Lower leg skin (tissue), 4 donors: ENCODE measurements around the gene ANKRD33B. TPM values are rescaled to one million over a fixed set of nuclear protein-coding genes. Genes with fewer than 3 reads are reported as not detected.

Experiments used
- DNase-seq, 2 donors: peaks; one replicate each; pipeline ENCODE4 v3.0.0-alpha.2; 2019; ENCODE audit warnings: low spot score in 2 of 2
- H3K4me3 ChIP-seq: fragments of 200-600 bp; sonication (generic); 2 replicates; pipeline ENCODE4 v1.5.1; 2017; ENCODE audit warnings: mild to moderate bottlenecking, low read depth; ENCODE audit not compliant: poor library complexity, severe bottlenecking
- CTCF ChIP-seq, 3 donors: fragments of 450-650 bp; IDR thresholded peaks; one replicate each; pipeline ENCODE4 v1.5.1; 2016; ENCODE audit warnings: antibody characterized with exemption in 3 of 3, mild to moderate bottlenecking in 3 of 3, moderate library complexity in 2 of 3
- POLR2A ChIP-seq, 2 donors: fragments of 450-650 bp; IDR thresholded peaks; one replicate each; pipeline ENCODE4 v1.6.1; 2016 to 2017; ENCODE audit warnings: antibody characterized with exemption in 2 of 2, mild to moderate bottlenecking in 1 of 2, moderate library complexity in 1 of 2
- WGBS, 2 donors: methylation state at CpG; one replicate each; pipeline ENCODE4 v1.1.5; 2018; 5-methylcytosine and 5-hydroxymethylcytosine counted together
- intact Hi-C: fragments of 100-400 bp; cut with DNase I; formaldehyde crosslinking; loops from one replicate; pipeline ENCODE4 v1.15.0; 2023; ENCODE audit warnings: low total_unique reads
- total RNA-seq, 4 donors: library from RNA; depleted of rRNA; stranded (reverse); fragments of >200 nt; gene quantifications; one replicate each; pipeline ENCODE4 v1.1.0, GENCODE V29; 2016

The ANKRD33B gene
- total RNA-seq, 4 donors from 2014 or later, result 12.6 to 35.4 (median 17.6) TPM

- no peak overlapping the region for H3K4me3 ChIP-seq
- peak in 1 of 2 donors; percentile 34 for DNase-seq
- intact Hi-C loops, result no loop called here
- 90% methylated on average over 6 of the region's 6 CpGs for WGBS, 2 donors
- no peak for TF ChIP-seq POLR2A (IDR thresholded peaks at IDR 0.05)
- TF ChIP-seq CTCF (IDR thresholded peaks at IDR 0.05), result no peak
Observed at GRCh38 chr5:10610058-10610457, 46.2 kb downstream of the ANKRD33B start.

GRCh38 chr5:10611290-10611689, 47.4 kb downstream of the ANKRD33B start:
- intact Hi-C loops, result no loop called here
- WGBS, 2 donors, result 79 to 90% methylated on average over 4 of the region's 4 CpGs
- DNase-seq, result no peak

GRCh38 chr5:10612251-10612650, 48.4 kb downstream of the ANKRD33B start:
- intact Hi-C loops, result no loop called here
- H3K4me3 ChIP-seq, result no peak overlapping the region
- TF ChIP-seq POLR2A (IDR thresholded peaks at IDR 0.05) (no peak), CTCF (IDR thresholded peaks at IDR 0.05) (no peak)
- WGBS, 2 donors, result 78 to 85% methylated on average over 5 of the region's 5 CpGs
- no peak for DNase-seq

More at GRCh38 chr5:10611290-10611689, 47.4 kb downstream of the ANKRD33B start:
- no peak overlapping the region for H3K4me3 ChIP-seq
- no peak for TF ChIP-seq POLR2A (IDR thresholded peaks at IDR 0.05)
- no peak for TF ChIP-seq CTCF (IDR thresholded peaks at IDR 0.05)

- TF ChIP-seq CTCF (IDR thresholded peaks at IDR 0.05) (no peak), POLR2A (IDR thresholded peaks at IDR 0.05) (no peak)
- no peak overlapping the region for H3K4me3 ChIP-seq
- 97 to 99% methylated on average over 3 of the region's 3 CpGs for WGBS, 2 donors
- intact Hi-C loops, result no loop called here
- no peak for DNase-seq
Observed at GRCh38 chr5:10615693-10616092, 51.8 kb downstream of the ANKRD33B start.

GRCh38 chr5:10617103-10617502, 53.2 kb downstream of the ANKRD33B start:
- TF ChIP-seq CTCF (IDR thresholded peaks at IDR 0.05), result no peak
- TF ChIP-seq POLR2A (IDR thresholded peaks at IDR 0.05), result no peak
- 94% methylated on average over 9 of the region's 10 CpGs for WGBS, 2 donors
- H3K4me3 ChIP-seq, result no peak overlapping the region
- no peak for DNase-seq
- intact Hi-C loops, result no loop called here

- no peak for DNase-seq
- no peak overlapping the region for H3K4me3 ChIP-seq
- intact Hi-C loops, result no loop called here
- TF ChIP-seq CTCF (IDR thresholded peaks at IDR 0.05), result no peak
- no peak for TF ChIP-seq POLR2A (IDR thresholded peaks at IDR 0.05)
- WGBS, 2 donors, result 97% methylated on average over 17 of the region's 17 CpGs
Observed at GRCh38 chr5:10618311-10618710, 54.4 kb downstream of the ANKRD33B start.
